Activated naive CD8-positive, alpha-beta T cell treated with anti-CD3 and anti-CD28 coated beads, Interleukin-2, amount 10 ng/mL, durations not matched to agents 7 days and 5 days (primary cell): Measurements from ENCODE around the gene ATP8A2. TPM values are rescaled to one million over a fixed set of nuclear protein-coding genes. Genes with fewer than 3 reads are reported as not detected.
A peak's percentile ranks its signal among the peaks of the same experiment; 100 is the strongest.

ENCODE experiments used
- ATAC-seq: fragments of 150-1000 bp; cut with Tn5 transposase; one replicate; pipeline ENCODE4 v1.10.0; 2021; ENCODE audit warnings: low read depth, moderate library complexity
- POLR2A ChIA-PET: fragments of 350-600 bp; sonication (Branson Sonifier 250); formaldehyde crosslinking; loops from one replicate; lab custom pipeline; 2021; ENCODE audit warnings: antibody characterized with exemption; lab: Charles Lee
- DNase-seq: peaks from one replicate; pipeline ENCODE4 v3.0.0; 2021
- H3K27ac Mint-ChIP-seq: one replicate; pipeline ENCODE4 v1.8.0; 2022; ENCODE audit warnings: mild to moderate bottlenecking, mixed read lengths
- H3K27me3 Mint-ChIP-seq: one replicate; pipeline ENCODE4 v1.8.0; 2022; ENCODE audit warnings: mild to moderate bottlenecking, moderate library complexity, mixed read lengths
- H3K36me3 Mint-ChIP-seq: one replicate; pipeline ENCODE4 v1.8.0; 2021; ENCODE audit warnings: mild to moderate bottlenecking, mixed read lengths
- H3K4me1 Mint-ChIP-seq: one replicate; pipeline ENCODE4 v1.8.0; 2021; ENCODE audit warnings: mixed read lengths
- H3K4me3 Mint-ChIP-seq: one replicate; pipeline ENCODE4 v1.8.0; 2022; ENCODE audit warnings: mild to moderate bottlenecking, moderate library complexity, mixed read lengths
- H3K9me3 Mint-ChIP-seq: one replicate; pipeline ENCODE4 v1.8.0; 2021; ENCODE audit warnings: mixed read lengths
- total RNA-seq, 2 experiments: library from RNA; stranded (reverse); gene quantifications; one replicate each; pipeline ENCODE4 v1.2.3, GENCODE V29; 2021

ATP8A2 gene
- total RNA-seq, 2 experiments from 2014 or later: 1.4 to 1.7 TPM

DNA sequence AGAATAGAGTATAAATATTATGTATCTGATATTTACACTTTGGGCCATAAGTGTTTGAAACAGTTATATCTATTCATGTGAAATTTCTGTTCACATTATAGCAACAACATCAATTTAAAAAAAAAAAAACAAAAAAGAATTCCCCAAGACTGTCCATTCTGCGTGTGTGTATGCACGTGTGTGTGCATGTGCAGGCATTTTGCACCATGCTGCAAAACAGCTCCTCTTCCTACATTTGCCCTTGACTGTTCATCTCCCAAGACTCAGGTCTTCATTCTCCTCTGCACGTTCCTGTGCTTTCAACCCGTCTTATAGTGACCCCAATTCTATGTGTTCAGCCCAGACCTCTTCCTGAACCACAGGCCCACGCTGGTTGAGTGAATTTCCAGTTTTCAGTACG, 530.7 kb downstream of the ATP8A2 start:
- Mint-ChIP-seq H3K27me3 (no peaks in the 10 kb centered on the region), H3K27ac (peak overlapping the region; percentile 66), H3K9me3 (peaks cover 6% of the 10 kb centered on the region), H3K4me3 (peak overlapping the region; percentile 26), H3K4me1 (peaks cover 24% of the 10 kb centered on the region), H3K36me3 (peaks cover 8% of the 10 kb centered on the region)
- DNase-seq: no peak
- POLR2A ChIA-PET: no interaction called here
- no peak for ATAC-seq

DNA sequence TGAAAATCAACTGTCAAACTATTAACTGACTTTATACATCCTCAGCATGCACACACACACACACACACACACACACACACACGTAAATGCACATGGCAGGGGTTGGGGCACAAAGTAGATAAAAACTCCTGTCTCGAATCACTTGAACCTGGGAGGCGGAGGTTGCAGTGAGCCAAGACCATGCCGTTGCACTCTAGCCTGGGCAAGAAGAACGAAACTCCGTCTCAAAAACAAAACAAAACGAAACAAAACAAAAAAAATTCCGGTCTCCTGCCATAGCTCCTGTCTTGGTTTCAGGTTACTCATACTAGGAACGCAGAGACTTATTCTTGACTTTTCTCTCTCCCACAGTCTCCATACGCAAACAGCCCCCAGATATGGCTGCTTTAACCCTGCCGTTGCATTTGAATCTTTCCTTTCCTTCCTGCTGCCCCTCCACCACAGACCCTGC, 531.1 kb downstream of the ATP8A2 start:
- ATAC-seq (no peak), DNase-seq (no peak)
- POLR2A ChIA-PET: no interaction called here
- Mint-ChIP-seq H3K9me3 (peaks cover 2% of the 10 kb centered on the region), H3K4me3 (peak overlapping the region; percentile 26), H3K36me3 (peaks cover 3% of the 10 kb centered on the region), H3K27ac (peak overlapping the region; percentile 66), H3K4me1 (peaks cover 24% of the 10 kb centered on the region), H3K27me3 (no peaks in the 10 kb centered on the region)

DNA sequence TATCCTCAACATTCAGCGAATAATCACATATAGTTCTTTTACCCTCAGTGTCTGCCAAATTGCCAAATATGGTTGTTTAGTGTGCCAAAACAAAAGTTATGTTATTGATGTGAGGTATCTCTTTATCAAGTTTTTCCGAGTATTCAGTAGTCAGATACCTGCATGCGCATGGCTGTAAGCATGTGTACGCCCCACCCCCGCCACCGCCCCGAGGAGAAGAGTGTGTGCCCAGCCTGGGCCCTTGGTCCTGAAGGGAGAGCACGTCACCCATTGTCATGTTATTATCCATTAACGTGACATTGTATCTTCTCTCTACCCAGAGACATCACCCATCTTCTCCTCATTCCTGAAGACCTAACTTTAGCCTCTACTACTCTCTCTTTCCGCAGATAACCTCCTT, 533.1 kb downstream of the ATP8A2 start:
- Mint-ChIP-seq H3K4me3 (no peak overlapping the region), H3K36me3 (peaks cover 2% of the 10 kb centered on the region), H3K9me3 (peaks cover 1% of the 10 kb centered on the region), H3K27ac (no peak overlapping the region), H3K4me1 (peaks cover 17% of the 10 kb centered on the region), H3K27me3 (no peaks in the 10 kb centered on the region)
- POLR2A ChIA-PET: no interaction called here
- DNase-seq (no peak), ATAC-seq (no peak)

DNA sequence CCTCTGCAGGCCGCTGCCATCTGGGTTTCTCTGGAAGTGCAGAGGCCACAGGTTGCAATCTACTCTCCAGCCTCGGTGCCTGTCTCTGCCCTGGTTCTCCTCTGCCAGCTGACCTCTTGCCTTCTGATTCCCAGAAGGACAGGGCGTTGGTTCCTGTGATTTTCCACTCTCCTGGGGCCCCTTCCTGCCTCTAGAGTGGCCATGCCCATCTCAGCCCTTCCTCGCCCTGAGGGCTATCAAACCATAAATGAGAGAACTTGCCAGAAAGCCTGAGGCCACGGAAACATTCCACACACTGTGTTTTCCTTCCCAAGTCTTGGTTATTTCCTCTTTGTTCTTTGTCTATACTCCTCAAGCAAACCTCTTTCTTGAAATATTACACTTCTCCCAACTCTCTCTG, 533.8 kb downstream of the ATP8A2 start:
- H3K27me3 Mint-ChIP-seq: no peaks in the 10 kb centered on the region
- H3K9me3 Mint-ChIP-seq: peaks cover 1% of the 10 kb centered on the region
- H3K36me3 Mint-ChIP-seq: peaks cover 2% of the 10 kb centered on the region
- DNase-seq (no peak), ATAC-seq (no peak)
- POLR2A ChIA-PET: no interaction called here
- no peak overlapping the region for H3K27ac Mint-ChIP-seq
- H3K4me1 Mint-ChIP-seq: peaks cover 11% of the 10 kb centered on the region
- no peak overlapping the region for H3K4me3 Mint-ChIP-seq

DNA sequence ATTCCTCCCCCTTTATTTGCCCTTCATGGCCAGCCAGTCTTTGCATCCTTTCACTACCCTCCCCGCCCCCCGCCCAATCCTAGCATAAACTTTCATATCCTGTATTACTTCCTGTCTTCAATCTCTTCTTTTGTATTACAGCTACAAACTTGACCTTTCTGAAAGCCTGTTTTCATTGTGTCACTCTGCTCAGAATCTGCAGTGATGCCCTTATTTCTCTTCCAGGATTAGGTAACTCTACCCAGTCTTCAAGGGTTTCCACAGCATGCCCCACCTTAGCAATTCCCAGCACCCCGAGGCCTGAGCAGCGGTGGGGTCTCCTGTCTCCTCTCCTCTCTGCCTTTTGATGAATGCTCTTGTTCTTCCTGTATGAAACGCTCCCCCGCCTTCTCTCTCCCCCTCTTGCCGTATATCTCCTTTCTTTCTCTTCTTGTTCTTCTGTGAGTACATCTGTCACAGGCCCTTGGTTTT, 534.5 kb downstream of the ATP8A2 start:
- H3K27ac Mint-ChIP-seq: no peak overlapping the region
- peaks cover 2% of the 10 kb centered on the region for H3K36me3 Mint-ChIP-seq
- H3K9me3 Mint-ChIP-seq: no peaks in the 10 kb centered on the region
- POLR2A ChIA-PET: interaction anchor here (0.7 to 1.3 kb wide), 2 partner anchors 14 to 72 kb away, joined by 3 to 5 read pairs; no protein-coding TSS in a partner anchor
- no peaks in the 10 kb centered on the region for H3K27me3 Mint-ChIP-seq
- H3K4me1 Mint-ChIP-seq: peaks cover 6% of the 10 kb centered on the region
- DNase-seq: no peak
- ATAC-seq: peak; percentile 51
- H3K4me3 Mint-ChIP-seq: no peak overlapping the region

DNA sequence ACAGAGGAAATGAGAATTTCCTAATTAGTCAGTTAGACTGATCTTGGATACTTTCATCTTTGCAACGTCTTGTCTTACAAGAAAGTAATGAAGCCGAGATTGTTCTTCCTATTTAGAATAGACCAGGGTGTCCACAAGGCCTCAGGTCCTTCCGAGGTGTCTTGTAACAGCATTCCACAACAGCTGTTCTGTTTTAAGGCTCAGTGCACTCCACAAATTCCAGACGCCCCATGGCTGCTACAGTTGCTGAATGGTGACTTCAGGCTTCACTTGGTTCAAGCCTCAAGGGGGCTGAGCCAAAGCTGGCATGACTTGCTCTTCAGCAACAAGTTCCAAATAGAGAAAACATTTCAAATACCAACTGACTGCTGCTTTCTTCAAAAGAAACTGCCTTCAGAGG, 536.6 kb downstream of the ATP8A2 start:
- no peak overlapping the region for H3K27ac Mint-ChIP-seq
- H3K4me1 Mint-ChIP-seq: no peaks in the 10 kb centered on the region
- no peaks in the 10 kb centered on the region for H3K27me3 Mint-ChIP-seq
- no peak for DNase-seq
- H3K4me3 Mint-ChIP-seq: no peak overlapping the region
- POLR2A ChIA-PET: no interaction called here
- H3K9me3 Mint-ChIP-seq: no peaks in the 10 kb centered on the region
- no peak for ATAC-seq
- H3K36me3 Mint-ChIP-seq: no peaks in the 10 kb centered on the region

DNA sequence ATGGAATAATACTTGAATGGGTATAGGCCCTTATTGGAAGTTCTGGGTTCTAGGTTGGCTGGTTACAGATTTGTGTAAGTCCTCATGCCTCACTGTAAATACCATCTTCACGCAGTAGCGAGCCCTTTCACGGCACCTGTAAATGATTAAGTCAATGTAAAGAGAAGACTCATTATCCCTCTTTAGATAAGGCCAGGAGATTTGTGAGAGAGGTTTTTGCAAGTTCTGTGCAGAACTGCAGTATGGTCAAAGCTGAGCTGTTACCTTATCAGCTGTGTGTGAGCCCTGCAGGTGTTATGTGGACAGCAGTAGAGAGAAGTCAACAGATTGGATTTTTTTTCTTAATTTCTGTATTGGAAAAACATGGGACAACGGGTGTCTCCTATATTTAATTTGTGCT, 538.5 kb downstream of the ATP8A2 start:
- no peak for DNase-seq
- no peak overlapping the region for H3K4me3 Mint-ChIP-seq
- no peak for ATAC-seq
- no peaks in the 10 kb centered on the region for H3K27me3 Mint-ChIP-seq
- H3K9me3 Mint-ChIP-seq: peaks cover 1% of the 10 kb centered on the region
- no peaks in the 10 kb centered on the region for H3K36me3 Mint-ChIP-seq
- H3K27ac Mint-ChIP-seq: no peak overlapping the region
- POLR2A ChIA-PET: no interaction called here
- H3K4me1 Mint-ChIP-seq: no peaks in the 10 kb centered on the region

DNA sequence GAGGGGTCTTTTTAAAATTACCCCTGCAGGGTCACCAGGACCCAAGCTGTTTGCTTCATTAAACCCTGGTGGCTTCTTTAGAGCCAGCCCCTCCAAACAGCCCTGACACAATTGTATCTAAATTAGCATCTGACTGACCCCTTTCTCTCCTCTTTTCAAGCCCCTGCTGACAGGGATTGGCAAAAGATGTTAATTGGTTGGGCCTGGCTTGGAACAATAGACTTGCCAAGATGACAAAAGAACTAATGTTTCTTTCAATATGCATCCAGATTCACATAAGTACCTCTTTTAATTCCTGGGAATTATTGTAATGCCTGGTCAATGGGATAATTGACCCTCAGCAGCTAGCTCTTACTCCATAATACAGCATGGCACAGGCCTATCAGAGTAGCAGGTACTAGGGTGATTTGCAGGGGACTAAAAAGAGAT, 539.2 kb downstream of the ATP8A2 start:
- POLR2A ChIA-PET: no interaction called here
- peaks cover 1% of the 10 kb centered on the region for H3K9me3 Mint-ChIP-seq
- ATAC-seq (no peak), DNase-seq (no peak)
- H3K36me3 Mint-ChIP-seq: no peaks in the 10 kb centered on the region
- no peaks in the 10 kb centered on the region for H3K4me1 Mint-ChIP-seq
- H3K27me3 Mint-ChIP-seq: no peaks in the 10 kb centered on the region
- no peak overlapping the region for H3K4me3 Mint-ChIP-seq
- no peak overlapping the region for H3K27ac Mint-ChIP-seq

DNA sequence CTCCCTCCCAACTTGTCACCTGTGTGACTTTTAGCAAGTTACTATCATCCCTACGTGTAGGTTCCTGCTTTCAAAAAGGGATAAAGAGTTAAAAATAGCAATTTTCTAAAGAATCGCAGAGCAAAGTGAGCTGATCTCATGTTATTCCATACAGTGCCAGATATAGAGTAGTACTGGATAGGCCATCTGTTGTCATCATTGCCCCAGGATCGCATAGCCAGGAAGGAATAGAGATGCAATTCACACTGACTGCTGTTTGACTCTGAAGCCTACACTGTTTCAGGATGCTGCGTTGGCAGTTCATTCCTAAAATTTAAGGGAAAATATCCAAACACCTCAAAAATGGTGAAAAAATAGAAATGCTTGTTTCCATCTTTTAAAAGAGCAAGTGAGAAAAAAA, 541.2 kb downstream of the ATP8A2 start:
- H3K36me3 Mint-ChIP-seq: peaks cover 1% of the 10 kb centered on the region
- H3K4me1 Mint-ChIP-seq: peaks cover 1% of the 10 kb centered on the region
- H3K4me3 Mint-ChIP-seq: no peak overlapping the region
- H3K27ac Mint-ChIP-seq: no peak overlapping the region
- H3K9me3 Mint-ChIP-seq: peaks cover 1% of the 10 kb centered on the region
- H3K27me3 Mint-ChIP-seq: no peaks in the 10 kb centered on the region
- POLR2A ChIA-PET: no interaction called here
- ATAC-seq (no peak), DNase-seq (no peak)

DNA sequence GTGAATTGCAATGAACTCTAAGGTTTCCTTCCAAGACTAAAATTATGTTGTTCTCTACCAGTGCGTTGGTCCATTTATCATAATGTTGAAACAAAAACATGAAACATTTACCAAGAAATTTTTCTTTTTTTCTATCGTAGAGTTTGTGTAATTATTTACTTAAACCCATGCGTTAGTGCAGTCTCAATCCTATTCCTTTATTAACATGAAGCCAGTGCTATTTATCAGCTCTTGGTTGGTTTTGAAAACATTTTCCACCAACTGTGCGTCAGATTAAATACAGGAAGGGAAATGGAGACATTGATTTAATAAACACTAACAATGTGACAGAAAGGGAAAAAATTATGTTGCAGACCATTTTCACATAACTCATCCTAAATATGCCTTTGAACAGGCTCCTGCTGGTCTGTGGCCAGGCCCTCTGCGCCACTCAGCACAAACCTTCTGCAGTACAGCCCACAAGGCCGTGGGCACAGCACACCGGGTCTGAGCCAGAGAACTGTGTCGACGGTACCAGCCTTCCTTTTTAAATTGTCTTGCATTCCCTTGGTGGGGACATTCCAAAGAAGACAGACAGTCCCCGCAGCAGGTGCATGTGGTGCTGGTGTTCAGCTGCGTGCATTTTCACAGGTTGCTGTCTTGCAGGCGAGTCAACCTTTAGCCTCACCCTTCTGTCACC, 544.2 kb downstream of the ATP8A2 start:
- Mint-ChIP-seq H3K4me1 (peaks cover 6% of the 10 kb centered on the region), H3K27me3 (no peaks in the 10 kb centered on the region), H3K27ac (no peak overlapping the region), H3K36me3 (peaks cover 1% of the 10 kb centered on the region), H3K4me3 (no peak overlapping the region), H3K9me3 (peaks cover 1% of the 10 kb centered on the region)
- ATAC-seq: no peak
- no peak for DNase-seq
- POLR2A ChIA-PET: no interaction called here

DNA sequence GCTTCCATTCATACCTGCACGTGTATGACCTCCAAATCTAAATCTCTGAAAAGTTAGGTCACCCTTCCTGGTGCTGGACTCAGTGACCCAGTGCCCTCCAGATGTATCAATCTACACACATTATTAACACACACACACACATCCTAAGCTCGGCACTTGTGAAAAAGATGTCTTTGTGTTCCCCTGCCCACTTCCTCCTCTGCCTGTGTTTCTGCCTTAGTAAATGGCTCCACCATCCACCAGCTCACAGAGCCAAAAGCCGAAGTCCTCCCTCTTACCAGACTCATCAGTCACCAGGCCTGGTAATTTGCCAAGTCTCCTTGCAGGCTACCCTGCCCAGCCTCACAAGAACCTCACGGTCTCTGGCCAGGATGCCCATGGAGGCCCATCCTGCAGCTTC, 548.5 kb downstream of the ATP8A2 start:
- no peak for ATAC-seq
- Mint-ChIP-seq H3K36me3 (peaks cover 1% of the 10 kb centered on the region), H3K4me1 (peaks cover 6% of the 10 kb centered on the region), H3K4me3 (no peak overlapping the region), H3K27ac (peak overlapping the region; percentile 35), H3K27me3 (peaks cover 2% of the 10 kb centered on the region), H3K9me3 (peaks cover 2% of the 10 kb centered on the region)
- POLR2A ChIA-PET: interaction anchor here (0.8 kb wide), 1 partner anchor 13 kb away, joined by 3 read pairs; no protein-coding TSS in a partner anchor
- no peak for DNase-seq

DNA sequence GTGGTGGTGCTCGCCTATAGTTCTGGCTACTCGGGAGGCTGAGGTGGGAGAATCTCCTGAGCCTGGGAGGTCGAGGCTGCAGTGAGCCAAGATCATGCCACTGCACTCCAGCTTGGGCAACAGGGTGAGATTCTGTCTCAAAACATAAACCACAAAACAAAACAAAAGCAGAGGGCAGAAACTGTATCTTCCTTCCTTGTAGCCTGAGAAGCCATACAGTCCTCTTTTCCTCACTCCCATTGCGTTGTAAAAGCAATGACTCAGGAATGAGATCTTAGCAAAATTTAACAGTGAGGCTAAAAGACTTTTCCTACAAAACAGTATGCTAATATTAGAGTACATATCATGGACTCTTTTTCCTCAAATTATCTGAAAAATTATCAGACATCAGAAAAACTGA, 549.2 kb downstream of the ATP8A2 start:
- Mint-ChIP-seq H3K4me1 (peaks cover 6% of the 10 kb centered on the region), H3K27me3 (peaks cover 2% of the 10 kb centered on the region), H3K36me3 (peaks cover 1% of the 10 kb centered on the region), H3K27ac (no peak overlapping the region), H3K9me3 (peaks cover 2% of the 10 kb centered on the region), H3K4me3 (no peak overlapping the region)
- POLR2A ChIA-PET: interaction anchor here (0.8 kb wide), 1 partner anchor 14 kb away, joined by 3 read pairs; no protein-coding TSS in a partner anchor
- ATAC-seq (no peak), DNase-seq (no peak)

DNA sequence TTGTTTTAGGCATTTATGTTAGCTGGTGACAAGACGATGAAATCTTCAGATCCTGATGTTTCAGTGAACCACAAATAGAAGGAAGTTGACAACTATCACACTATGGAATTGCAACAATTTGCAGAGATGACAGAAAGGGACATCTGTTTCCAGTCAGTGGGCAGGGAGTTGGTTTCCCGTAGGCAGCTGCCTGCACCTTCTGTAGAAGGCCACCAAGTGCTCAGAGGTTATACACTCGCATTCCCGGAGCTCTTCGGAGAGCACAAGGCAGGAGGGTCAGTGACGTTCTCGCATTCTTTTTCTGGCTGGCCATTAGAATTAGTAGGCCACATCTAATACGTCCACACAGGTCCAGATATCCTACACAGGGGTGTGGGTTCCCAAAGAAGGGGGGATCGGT, 550.6 kb downstream of the ATP8A2 start:
- peaks cover 2% of the 10 kb centered on the region for H3K27me3 Mint-ChIP-seq
- H3K9me3 Mint-ChIP-seq: peaks cover 2% of the 10 kb centered on the region
- POLR2A ChIA-PET: no interaction called here
- peaks cover 6% of the 10 kb centered on the region for H3K4me1 Mint-ChIP-seq
- H3K4me3 Mint-ChIP-seq: no peak overlapping the region
- no peak for ATAC-seq
- H3K36me3 Mint-ChIP-seq: no peaks in the 10 kb centered on the region
- no peak for DNase-seq
- H3K27ac Mint-ChIP-seq: no peak overlapping the region
